PC-3 (cell line): ENCODE data around the gene TFEB. TPM values are rescaled to one million over a fixed set of nuclear protein-coding genes. Genes with fewer than 3 reads are reported as not detected.

ENCODE experiments used
- ATAC-seq: fragments of 200-7000 bp; cut with Tn5 transposase; 2 replicates; pipeline ENCODE4 v1.9.1; 2020; ENCODE audit warnings: mild to moderate bottlenecking, moderate library complexity
- BruUV-seq: library from RNA; stranded (reverse); fragments of 400-500 nt; replicated peaks from 2 replicates; lab custom pipeline; 2021; lab: Mats Ljungman, UMichigan
- CTCF ChIA-PET: fragments of 300-600 bp; sonication (Branson Sonifier 250); formaldehyde crosslinking; loops from one replicate; lab custom pipeline; 2022; ENCODE audit warnings: antibody characterized with exemption; lab: Charles Lee
- POLR2A ChIA-PET: fragments of 300-600 bp; sonication (Branson Sonifier 250); formaldehyde crosslinking; loops from one replicate; lab custom pipeline; 2022; ENCODE audit warnings: antibody characterized with exemption; ENCODE audit not compliant: unreplicated experiment; lab: Charles Lee
- DNase-seq: peaks from one replicate; pipeline ENCODE4 v3.0.0-alpha.2; 2015
- H2AFZ ChIP-seq: fragments of 300-600 bp; sonication (generic); 2 replicates; pipeline ENCODE4 v1.6.0; 2016; ENCODE audit warnings: antibody characterized with exemption, low read length
- H3F3A ChIP-seq: fragments of 300-600 bp; sonication (generic); one replicate; pipeline ENCODE4 v1.6.0; 2017; ENCODE audit warnings: antibody characterized with exemption, low read length, control low read depth, mild to moderate bottlenecking; ENCODE audit not compliant: unreplicated experiment
- H3K27ac ChIP-seq: fragments of 300-600 bp; sonication (generic); 2 replicates; pipeline ENCODE4 v1.5.1; 2016; ENCODE audit warnings: mild to moderate bottlenecking, low read length
- H3K27me3 ChIP-seq: fragments of 300-600 bp; sonication (generic); 2 replicates; pipeline ENCODE4 v1.6.1; 2016; ENCODE audit warnings: low read length, mixed read lengths
- H3K36me3 ChIP-seq: fragments of 300-600 bp; sonication (generic); 2 replicates; pipeline ENCODE4 v1.6.1; 2016; ENCODE audit warnings: low read depth, mixed run types, low read length, mixed read lengths
- H3K4me1 ChIP-seq: fragments of 300-600 bp; sonication (generic); 2 replicates; pipeline ENCODE4 v1.5.1; 2016; ENCODE audit warnings: low read length; ENCODE audit not compliant: insufficient read depth
- H3K4me2 ChIP-seq: fragments of 300-600 bp; sonication (generic); 2 replicates; pipeline ENCODE4 v1.6.0; 2016; ENCODE audit warnings: low read length
- H3K4me3 ChIP-seq: fragments of 300-600 bp; sonication (generic); 2 replicates; pipeline ENCODE4 v1.5.1; 2016; ENCODE audit warnings: mild to moderate bottlenecking, low read length, mixed read lengths
- H3K79me2 ChIP-seq: fragments of 300-600 bp; sonication (generic); 2 replicates; pipeline ENCODE4 v1.6.1; 2017; ENCODE audit warnings: low read length, mixed read lengths
- H3K9ac ChIP-seq: fragments of 300-600 bp; sonication (generic); 2 replicates; pipeline ENCODE4 v1.6.0; 2016; ENCODE audit warnings: mild to moderate bottlenecking, low read length
- H3K9me2 ChIP-seq: fragments of 300-600 bp; sonication (generic); replicated peaks from 2 replicates; pipeline ENCODE4 v1.6.1; 2016; ENCODE audit warnings: mixed run types, low read length, mixed read lengths
- H3K9me3 ChIP-seq: fragments of 300-600 bp; sonication (generic); 2 replicates; pipeline ENCODE4 v1.6.1; 2016; ENCODE audit warnings: low read length, mixed read lengths
- H4K20me1 ChIP-seq: fragments of 300-600 bp; sonication (generic); 2 replicates; pipeline ENCODE4 v1.6.1; 2016; ENCODE audit warnings: low read length, mixed read lengths
- EZH2 ChIP-seq: fragments of 300-600 bp; sonication (generic); IDR thresholded peaks from one replicate; pipeline ENCODE4 v1.6.1; 2017; ENCODE audit warnings: antibody characterized with exemption, mild to moderate bottlenecking, low read length; ENCODE audit not compliant: unreplicated experiment
- EZH2phosphoT487 ChIP-seq: fragments of 300-600 bp; sonication (generic); IDR thresholded peaks from 2 replicates; pipeline ENCODE4 v1.6.1; 2018; ENCODE audit warnings: mild to moderate bottlenecking, antibody characterized with exemption, low read length, borderline replicate concordance
- intact Hi-C: fragments of 100-400 bp; cut with micrococcal nuclease; formaldehyde crosslinking; loops from 2 replicates; pipeline ENCODE4 v1.9.0; 2023
- total RNA-seq: library from RNA; depleted of rRNA; stranded (reverse); fragments of >200 nt; gene quantifications from 2 replicates; pipeline ENCODE4 v1.2.3, GENCODE V29; 2014
- TF ChIP-seq, protein P1 (sequence below): fragments of 300-600 bp; sonication (generic); conservative IDR thresholded peaks from 2 replicates; pipeline ENCODE4 v1.5.1; 2017; ENCODE audit warnings: antibody characterized with exemption, low read depth, mild to moderate bottlenecking, low read length

TFEB gene
- total RNA-seq, 1 experiment from 2014 or later: 4.2 TPM

DNA sequence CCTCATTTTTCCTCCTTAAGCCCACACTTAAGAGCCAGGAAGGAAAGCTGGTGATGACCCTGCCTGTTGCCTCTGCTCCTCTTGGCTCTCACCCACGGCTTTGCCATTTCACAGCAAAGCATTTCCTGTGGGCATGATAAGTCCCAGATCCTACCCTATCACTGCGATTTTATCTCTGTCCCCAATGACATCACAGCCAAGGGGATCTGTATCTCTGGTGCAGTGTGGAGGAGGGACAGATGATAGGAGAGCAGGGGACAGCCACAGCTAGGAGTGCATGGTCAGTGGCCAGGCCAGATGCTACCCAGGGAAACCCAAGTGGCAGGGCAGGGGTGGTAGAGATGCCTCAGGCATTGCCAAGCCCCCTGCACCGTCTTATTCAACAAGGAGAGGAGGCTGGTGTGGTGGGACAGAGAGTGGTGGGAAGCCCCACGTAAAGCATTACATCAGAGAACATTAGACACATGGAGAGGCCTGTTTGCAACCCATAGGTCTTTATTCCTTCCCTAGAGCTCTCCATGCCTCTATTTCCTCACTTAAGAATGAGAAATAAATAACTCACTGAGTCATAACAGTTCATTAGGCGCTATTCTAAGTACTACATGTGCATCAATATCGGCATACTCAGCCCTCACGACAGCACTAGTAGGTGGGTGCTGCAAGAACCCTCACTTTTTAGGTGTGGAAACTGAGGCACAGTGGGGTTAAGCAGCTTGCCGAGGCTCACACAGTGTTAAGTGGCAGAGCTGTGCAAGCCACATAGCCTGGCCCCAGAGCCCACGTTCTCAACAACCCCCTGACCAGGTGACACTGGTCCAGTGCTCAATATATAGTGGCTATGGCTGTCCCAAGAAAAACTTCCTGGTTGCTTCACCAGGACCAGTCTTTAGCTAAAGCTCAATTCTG, 4.6 kb downstream of the TFEB start:
- ChIA-PET CTCF (no interaction called here), POLR2A (no interaction called here)
- Histone ChIP-seq H4K20me1 (no peaks in the 10 kb centered on the region), H3K36me3 (no peaks in the 10 kb centered on the region), H3F3A (no peaks in the 10 kb centered on the region), H3K27ac (no peak overlapping the region), H2AFZ (no peak overlapping the region), H3K4me1 (peaks cover 9% of the 10 kb centered on the region; the same call in 1 of the 2 replicates), H3K4me2 (no peak overlapping the region), H3K4me3 (no peak overlapping the region), H3K9ac (no peak overlapping the region), H3K9me2 (no peaks in the 10 kb centered on the region), H3K27me3 (no peaks in the 10 kb centered on the region), H3K9me3 (no peaks in the 10 kb centered on the region), H3K79me2 (no peaks in the 10 kb centered on the region)
- TF ChIP-seq, protein P1, sequence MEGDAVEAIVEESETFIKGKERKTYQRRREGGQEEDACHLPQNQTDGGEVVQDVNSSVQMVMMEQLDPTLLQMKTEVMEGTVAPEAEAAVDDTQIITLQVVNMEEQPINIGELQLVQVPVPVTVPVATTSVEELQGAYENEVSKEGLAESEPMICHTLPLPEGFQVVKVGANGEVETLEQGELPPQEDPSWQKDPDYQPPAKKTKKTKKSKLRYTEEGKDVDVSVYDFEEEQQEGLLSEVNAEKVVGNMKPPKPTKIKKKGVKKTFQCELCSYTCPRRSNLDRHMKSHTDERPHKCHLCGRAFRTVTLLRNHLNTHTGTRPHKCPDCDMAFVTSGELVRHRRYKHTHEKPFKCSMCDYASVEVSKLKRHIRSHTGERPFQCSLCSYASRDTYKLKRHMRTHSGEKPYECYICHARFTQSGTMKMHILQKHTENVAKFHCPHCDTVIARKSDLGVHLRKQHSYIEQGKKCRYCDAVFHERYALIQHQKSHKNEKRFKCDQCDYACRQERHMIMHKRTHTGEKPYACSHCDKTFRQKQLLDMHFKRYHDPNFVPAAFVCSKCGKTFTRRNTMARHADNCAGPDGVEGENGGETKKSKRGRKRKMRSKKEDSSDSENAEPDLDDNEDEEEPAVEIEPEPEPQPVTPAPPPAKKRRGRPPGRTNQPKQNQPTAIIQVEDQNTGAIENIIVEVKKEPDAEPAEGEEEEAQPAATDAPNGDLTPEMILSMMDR: no peak
- no peak for TF ChIP-seq EZH2
- TF ChIP-seq EZH2phosphoT487: no peak
- no peak for ATAC-seq
- BruUV-seq: no TSS peak
- no peak for DNase-seq
- intact Hi-C loops: no loop called here

DNA sequence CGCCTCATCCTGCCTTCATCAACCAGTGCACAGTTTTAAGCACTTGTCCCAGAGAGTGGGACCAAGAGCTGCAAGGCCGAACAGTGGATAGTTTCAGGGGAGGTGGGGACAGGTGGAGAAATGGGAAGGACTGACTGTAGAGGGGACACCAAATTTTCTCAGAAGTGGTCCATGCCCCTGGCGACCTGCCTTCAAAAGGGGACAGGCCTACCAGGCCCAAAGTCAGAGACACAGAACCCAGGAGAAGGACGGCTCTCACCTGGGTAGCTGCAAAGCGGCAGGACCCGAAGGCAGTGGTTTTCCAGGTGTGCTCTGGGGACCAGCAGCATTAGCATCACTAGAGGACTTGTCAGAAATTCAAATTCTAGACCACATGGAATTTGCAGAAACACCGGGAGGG, 5.8 kb downstream of the TFEB start:
- H2AFZ ChIP-seq: no peak overlapping the region

More for the DNA sequence above, 5.8 kb downstream of the TFEB start:
- Histone ChIP-seq H3K4me3 (no peak overlapping the region), H3K4me1 (0 out of 2 replicates have a peak, but pooled peaks cover 8% of the 10 kb centered on the region), H3K27ac (no peak overlapping the region), H3K36me3 (no peaks in the 10 kb centered on the region), H4K20me1 (no peaks in the 10 kb centered on the region), H3K9me2 (no peaks in the 10 kb centered on the region), H3K9ac (no peak overlapping the region), H3F3A (no peaks in the 10 kb centered on the region), H3K9me3 (no peaks in the 10 kb centered on the region), H3K79me2 (no peaks in the 10 kb centered on the region), H3K4me2 (no peak overlapping the region), H3K27me3 (no peaks in the 10 kb centered on the region)
- TF ChIP-seq, protein P1: no peak
- no peak for TF ChIP-seq EZH2phosphoT487
- POLR2A ChIA-PET: no interaction called here
- DNase-seq (no peak), ATAC-seq (no peak)
- CTCF ChIA-PET: no interaction called here
- intact Hi-C loops: no loop called here
- no TSS peak for BruUV-seq
